A549 (cell line): ENCODE results near the gene BBS9. TPM values are rescaled to one million over a fixed set of nuclear protein-coding genes. Genes with fewer than 3 reads are reported as not detected.

Experiments used
- ATAC-seq, 2 experiments: fragments of 200-7000 bp in 1 of 2; fragments of >200 bp in 1 of 2; cut with Nextera tagmentation in 1 of 2; cut with Tn5 transposase in 1 of 2; 3 replicates each; pipeline versions ENCODE4 v1.8.0 to v1.9.1; 2018 to 2020; ENCODE audit warnings: mild to moderate bottlenecking in 1 of 2, moderate library complexity in 1 of 2
- CTCF ChIA-PET: fragments of 300-600 bp; sonication (Branson Sonifier 250); formaldehyde crosslinking; extraction: SDS; loops from one replicate; lab custom pipeline; 2021; ENCODE audit warnings: antibody characterized with exemption, inconsistent platforms; lab: Yijun Ruan, JAX
- POLR2A ChIA-PET: fragments of 350-600 bp; formaldehyde crosslinking; extraction: SDS; loops from one replicate; lab custom pipeline; 2021; ENCODE audit warnings: antibody characterized with exemption, inconsistent platforms; lab: Yijun Ruan, JAX
- DNase-seq, 2 experiments: peaks; one replicate each; pipeline versions ENCODE4 v3.0.0 to v3.0.0-alpha.2; 2011 to 2016; ENCODE audit warnings: low read depth in 1 of 2, low spot score in 1 of 2
- FAIRE-seq: peaks from 2 replicates; lab custom pipeline; 2011; peaks lifted over from hg19 to GRCh38; lab: Jason Lieb, UNC
- H3K27ac ChIP-seq, 2 experiments: fragments of >200 bp; sonication (Bioruptor Twin); formaldehyde crosslinking; 3 replicates each; pipeline ENCODE4 v1.5.1; 2016 to 2017
- H3K4me1 ChIP-seq: fragments of >200 bp; sonication (Bioruptor Twin); formaldehyde crosslinking; 3 replicates; pipeline ENCODE4 v1.6.1; 2016
- H3K4me2 ChIP-seq: fragments of >200 bp; sonication (Bioruptor Twin); formaldehyde crosslinking; 3 replicates; pipeline ENCODE4 v1.6.1; 2016
- H3K4me3 ChIP-seq: fragments of >200 bp; sonication (Bioruptor Twin); formaldehyde crosslinking; 3 replicates; pipeline ENCODE4 v1.5.1; 2016
- H3K9me3 ChIP-seq: fragments of >200 bp; sonication (Bioruptor Twin); formaldehyde crosslinking; 3 replicates; pipeline ENCODE4 v1.6.1; 2016
- BHLHE40 ChIP-seq: IDR thresholded peaks from 2 replicates; pipeline ENCODE4 v1.6.1; 2012; ENCODE audit warnings: low read depth, low read length, inconsistent platforms
- CEBPB ChIP-seq, 2 experiments: fragments of >200 bp in 1 of 2; sonication (Bioruptor Twin) in 1 of 2; formaldehyde crosslinking in 1 of 2; IDR thresholded peaks; 2 replicates each; pipeline ENCODE4 v1.6.1; 2012 to 2016
- CHD2 ChIP-seq: fragments of 150-350 bp; IDR thresholded peaks from 2 replicates; pipeline ENCODE4 v1.6.1; 2014; ENCODE audit warnings: low read length; ENCODE audit not compliant: partially characterized antibody
- CHD4 ChIP-seq: fragments of 200-600 bp; sonication (generic); IDR thresholded peaks from 2 replicates; pipeline ENCODE4 v1.6.1; 2016; ENCODE audit warnings: antibody characterized with exemption, mild to moderate bottlenecking, borderline replicate concordance
- EHMT2 ChIP-seq: fragments of 200-600 bp; sonication (generic); IDR thresholded peaks from 2 replicates; pipeline ENCODE4 v1.6.1; 2016; ENCODE audit warnings: antibody characterized with exemption, low read depth, mild to moderate bottlenecking, moderate library complexity
- ESRRA ChIP-seq: fragments of 150-350 bp; IDR thresholded peaks from 2 replicates; pipeline ENCODE4 v1.6.1; 2014; ENCODE audit warnings: mild to moderate bottlenecking, low read length, borderline replicate concordance
- HDAC2 ChIP-seq: fragments of 200-600 bp; sonication (generic); IDR thresholded peaks from 2 replicates; pipeline ENCODE4 v1.6.1; 2016
- HEYL ChIP-seq: fragments of 250-450 bp; sonication (Bioruptor Pico); IDR thresholded peaks from 2 replicates; pipeline ENCODE4 v1.8.0; 2021; ENCODE audit warnings: mild to moderate bottlenecking, moderate library complexity
- HOXB5 ChIP-seq: fragments of 250-450 bp; sonication (Bioruptor Pico); IDR thresholded peaks from 2 replicates; pipeline ENCODE4 v1.5.0; 2020; ENCODE audit warnings: mild to moderate bottlenecking, moderate library complexity
- JUNB ChIP-seq: fragments of >200 bp; sonication (Bioruptor Twin); formaldehyde crosslinking; IDR thresholded peaks from 2 replicates; pipeline ENCODE4 v1.6.1; 2016
- MAZ ChIP-seq: fragments of 150-350 bp; IDR thresholded peaks from 2 replicates; pipeline ENCODE4 v1.6.1; 2014; ENCODE audit warnings: antibody characterized with exemption, low read depth, low read length, borderline replicate concordance
- MYC ChIP-seq: IDR thresholded peaks from 2 replicates; pipeline ENCODE4 v1.6.1; 2012; ENCODE audit warnings: mild to moderate bottlenecking, inconsistent platforms, low read length, improper control_type of control experiment, borderline replicate concordance
- PHF8 ChIP-seq: fragments of 200-600 bp; sonication (generic); IDR thresholded peaks from 2 replicates; pipeline ENCODE4 v1.6.1; 2016; ENCODE audit warnings: low read depth, mild to moderate bottlenecking, antibody characterized with exemption, moderate library complexity, borderline replicate concordance
- RAD21 ChIP-seq, 2 experiments: fragments of >200 bp in 1 of 2; sonication (Bioruptor Twin) in 1 of 2; formaldehyde crosslinking in 1 of 2; IDR thresholded peaks in 1 of 2; conservative IDR thresholded peaks in 1 of 2; 2 replicates in 1 of 2; 3 replicates in 1 of 2; pipeline ENCODE4 v1.6.1; 2012 to 2018; ENCODE audit warnings: inconsistent platforms in 1 of 2
- RARB ChIP-seq: fragments of 250-450 bp; sonication (Bioruptor Pico); IDR thresholded peaks from 2 replicates; pipeline ENCODE4 v1.8.0; 2021; ENCODE audit warnings: mild to moderate bottlenecking, moderate library complexity
- RCOR1 ChIP-seq: fragments of 150-350 bp; IDR thresholded peaks from 2 replicates; pipeline ENCODE4 v1.6.1; 2014; ENCODE audit warnings: antibody characterized with exemption, low read length, low read depth
- RNF2 ChIP-seq: fragments of 200-600 bp; sonication (generic); IDR thresholded peaks from 2 replicates; pipeline ENCODE4 v1.6.1; 2016; ENCODE audit warnings: low read depth, mild to moderate bottlenecking, antibody characterized with exemption, moderate library complexity, borderline replicate concordance
- SREBF2 ChIP-seq: fragments of 450-650 bp; IDR thresholded peaks from 2 replicates; pipeline ENCODE4 v1.6.1; 2014; ENCODE audit warnings: mild to moderate bottlenecking, moderate library complexity
- ZFP36 ChIP-seq: fragments of 450-650 bp; IDR thresholded peaks from 2 replicates; pipeline ENCODE4 v1.6.1; 2014; ENCODE audit warnings: borderline replicate concordance; ENCODE audit not compliant: partially characterized antibody
- ZNF302 ChIP-seq: fragments of 250-450 bp; sonication (Bioruptor Pico); IDR thresholded peaks from 2 replicates; pipeline ENCODE4 v1.9.0; 2021; ENCODE audit warnings: inconsistent platforms, mild to moderate bottlenecking, moderate library complexity
- WGBS: methylation state at CpG from one replicate; pipeline ENCODE4 v1.1.6; 2017; ENCODE audit errors: missing lambda C conversion rate; 5-methylcytosine and 5-hydroxymethylcytosine counted together
- polyA plus RNA-seq, 4 experiments: library from polyadenylated mRNA; depleted of rRNA in 3 of 4; stranded (reverse); fragments of >200 nt; fragmentation: RNase III in 1 of 4; extraction: RNeasy Plus Mini Kit Qiagen cat#74134 plus additional on column Dnase treatment in 1 of 4; gene quantifications; 2 replicates in 3 of 4; 3 replicates in 1 of 4; pipeline ENCODE4 v1.2.3, GENCODE V29; 2011 to 2017
- TF ChIP-seq, protein P1 (sequence below): fragments of >200 bp; sonication (Bioruptor Twin); formaldehyde crosslinking; IDR thresholded peaks from 3 replicates; pipeline ENCODE4 v1.5.1; 2016
- TF ChIP-seq, protein P2 (sequence below): fragments of >200 bp; sonication (Bioruptor Twin); formaldehyde crosslinking; IDR thresholded peaks from 3 replicates; pipeline ENCODE4 v1.6.1; 2016

The BBS9 gene
- polyA plus RNA-seq, 2 of the 4 experiments (the other 2 are of a cell fraction), result 8.3 to 9.1 TPM

DNA sequence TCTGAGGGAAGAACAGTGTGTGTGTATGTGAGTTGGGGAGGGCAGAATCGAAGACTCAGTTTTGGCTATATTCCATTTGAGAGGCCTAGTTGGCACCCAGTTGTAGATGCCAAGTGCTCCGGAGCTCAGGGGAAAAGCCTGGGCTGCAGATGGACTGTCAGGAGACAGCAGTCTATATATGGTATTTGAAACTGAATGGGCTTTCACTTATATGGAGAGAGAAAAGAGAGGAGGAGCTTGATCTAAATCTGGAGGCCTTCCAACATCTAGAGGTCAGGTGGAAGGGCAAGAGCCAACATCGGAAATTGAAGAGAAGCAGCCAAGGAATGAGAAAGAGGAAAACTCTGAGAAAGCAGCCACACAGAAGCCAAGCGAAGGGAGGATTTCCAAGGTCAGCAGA, 425.2 kb downstream of the BBS9 start:
- CTCF ChIA-PET, result interaction anchor here (0.6 kb wide), 1 partner anchor 35 kb away, joined by 3 read pairs; no protein-coding TSS in a partner anchor

DNA sequence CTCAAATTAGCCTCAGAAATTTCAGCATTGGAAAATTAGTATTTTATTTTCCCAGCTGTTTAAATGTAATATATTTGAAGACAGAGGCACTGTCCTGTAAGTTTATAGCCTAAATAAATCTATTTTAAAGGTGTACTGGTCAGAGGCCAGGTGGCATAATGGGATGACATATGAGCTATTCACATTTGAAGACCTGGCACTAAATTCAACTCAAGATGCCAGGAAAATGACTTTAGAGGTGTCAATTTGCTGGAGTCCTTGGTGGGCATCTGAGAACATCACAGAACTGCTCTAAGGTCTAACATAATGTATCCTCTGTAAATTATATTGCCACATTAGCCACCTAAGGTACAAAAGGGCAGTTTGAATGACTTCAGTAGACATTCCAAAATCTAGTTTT, 427.1 kb downstream of the BBS9 start:
- no peak overlapping the region for H3K4me3 ChIP-seq
- DNase-seq (no peak), FAIRE-seq (no peak)
- CTCF ChIA-PET, result no interaction called here
- H3K4me1 ChIP-seq, result no peaks in the 10 kb centered on the region
- POLR2A ChIA-PET, result no interaction called here
- TF ChIP-seq MYC, result no peak
- no peak for TF ChIP-seq HOXB5 (CRISPR knock-in tag)
- no peak for TF ChIP-seq CHD2
- no peak for TF ChIP-seq PHF8
- no peak for TF ChIP-seq JUNB
- no peak for TF ChIP-seq RCOR1
- TF ChIP-seq MAZ, result no peak
- no peak for TF ChIP-seq EHMT2
- TF ChIP-seq ESRRA, result no peak
- no peak for TF ChIP-seq ZFP36
- TF ChIP-seq CEBPB (IDR thresholded peaks at IDR 0.05), result no peak
- TF ChIP-seq RARB, result no peak
- TF ChIP-seq, all 56 proteins: peak for 0
- H3K27ac ChIP-seq, result no peak overlapping the region
- H3K9me3 ChIP-seq, result no peaks in the 10 kb centered on the region
- ATAC-seq, result no peak
- H3K4me2 ChIP-seq, result no peak overlapping the region

More for the DNA sequence above, 425.2 kb downstream of the BBS9 start:
- POLR2A ChIA-PET, result no interaction called here
- no peaks in the 10 kb centered on the region for H3K4me1 ChIP-seq
- TF ChIP-seq ESRRA (no peak), RAD21 (conservative IDR thresholded peaks at IDR 0.05 in 1 of 2, IDR thresholded peaks at IDR 0.05 in 1 of 2) (no peak), CEBPB (IDR thresholded peaks at IDR 0.05) (no peak), HEYL (CRISPR knock-in tag) (no peak), HDAC2 (no peak), SREBF2 (no peak), RNF2 (no peak), CHD4 (no peak), ZNF302 (CRISPR knock-in tag) (no peak), BHLHE40 (no peak)
- TF ChIP-seq, protein P1, sequence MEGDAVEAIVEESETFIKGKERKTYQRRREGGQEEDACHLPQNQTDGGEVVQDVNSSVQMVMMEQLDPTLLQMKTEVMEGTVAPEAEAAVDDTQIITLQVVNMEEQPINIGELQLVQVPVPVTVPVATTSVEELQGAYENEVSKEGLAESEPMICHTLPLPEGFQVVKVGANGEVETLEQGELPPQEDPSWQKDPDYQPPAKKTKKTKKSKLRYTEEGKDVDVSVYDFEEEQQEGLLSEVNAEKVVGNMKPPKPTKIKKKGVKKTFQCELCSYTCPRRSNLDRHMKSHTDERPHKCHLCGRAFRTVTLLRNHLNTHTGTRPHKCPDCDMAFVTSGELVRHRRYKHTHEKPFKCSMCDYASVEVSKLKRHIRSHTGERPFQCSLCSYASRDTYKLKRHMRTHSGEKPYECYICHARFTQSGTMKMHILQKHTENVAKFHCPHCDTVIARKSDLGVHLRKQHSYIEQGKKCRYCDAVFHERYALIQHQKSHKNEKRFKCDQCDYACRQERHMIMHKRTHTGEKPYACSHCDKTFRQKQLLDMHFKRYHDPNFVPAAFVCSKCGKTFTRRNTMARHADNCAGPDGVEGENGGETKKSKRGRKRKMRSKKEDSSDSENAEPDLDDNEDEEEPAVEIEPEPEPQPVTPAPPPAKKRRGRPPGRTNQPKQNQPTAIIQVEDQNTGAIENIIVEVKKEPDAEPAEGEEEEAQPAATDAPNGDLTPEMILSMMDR, result no peak
- TF ChIP-seq, all 56 proteins: peak for 0
- Histone ChIP-seq H3K9me3 (no peaks in the 10 kb centered on the region), H3K4me3 (no peak overlapping the region), H3K4me2 (no peak overlapping the region), H3K27ac (no peak overlapping the region)
- WGBS, result 66% methylated on average over 4 of the region's 4 CpGs
- DNase-seq, result no peak
- ATAC-seq, result no peak
- FAIRE-seq, result no peak

DNA sequence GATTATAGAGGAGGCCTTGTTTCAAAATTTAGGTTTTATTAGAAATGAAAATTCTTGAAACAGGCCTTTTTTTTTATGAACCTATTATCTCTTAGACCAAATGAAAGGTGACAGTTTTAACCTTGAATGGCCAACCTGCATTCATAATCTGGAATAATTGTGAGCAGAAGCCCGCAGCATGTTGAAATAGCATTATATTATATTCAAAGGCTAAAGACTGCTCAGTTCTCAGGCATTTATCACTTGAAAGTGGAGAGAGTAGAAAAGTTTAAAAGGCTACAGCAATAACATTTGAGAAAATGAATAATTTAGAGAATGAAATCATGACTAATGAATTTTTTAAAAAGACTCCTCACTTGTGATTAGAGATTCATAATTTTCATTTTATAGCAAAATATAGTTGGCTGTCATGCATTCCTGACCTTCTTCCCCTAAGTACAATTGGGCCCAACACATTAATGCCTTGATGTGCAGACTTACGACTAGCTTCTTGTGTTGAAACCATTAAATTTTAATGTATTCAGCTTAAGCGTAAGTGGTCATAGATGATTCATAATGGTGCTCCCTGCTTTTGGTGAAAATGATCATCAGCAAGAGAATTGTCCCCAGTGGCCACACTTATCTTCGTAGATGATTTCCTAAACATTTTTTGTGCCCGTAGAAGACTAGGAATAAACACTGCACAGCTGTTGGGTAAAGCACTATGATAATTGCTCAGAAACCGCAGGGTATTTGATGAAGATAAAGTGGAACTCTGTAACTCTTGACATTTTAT, 429.4 kb downstream of the BBS9 start:
- WGBS, result 64% methylated on average over 6 of the region's 6 CpGs
- no peaks in the 10 kb centered on the region for H3K4me1 ChIP-seq
- H3K9me3 ChIP-seq, result no peaks in the 10 kb centered on the region
- no peak for FAIRE-seq
- TF ChIP-seq HDAC2 (no peak), RAD21 (conservative IDR thresholded peaks at IDR 0.05 in 1 of 2, IDR thresholded peaks at IDR 0.05 in 1 of 2) (no peak)
- TF ChIP-seq, protein P2, sequence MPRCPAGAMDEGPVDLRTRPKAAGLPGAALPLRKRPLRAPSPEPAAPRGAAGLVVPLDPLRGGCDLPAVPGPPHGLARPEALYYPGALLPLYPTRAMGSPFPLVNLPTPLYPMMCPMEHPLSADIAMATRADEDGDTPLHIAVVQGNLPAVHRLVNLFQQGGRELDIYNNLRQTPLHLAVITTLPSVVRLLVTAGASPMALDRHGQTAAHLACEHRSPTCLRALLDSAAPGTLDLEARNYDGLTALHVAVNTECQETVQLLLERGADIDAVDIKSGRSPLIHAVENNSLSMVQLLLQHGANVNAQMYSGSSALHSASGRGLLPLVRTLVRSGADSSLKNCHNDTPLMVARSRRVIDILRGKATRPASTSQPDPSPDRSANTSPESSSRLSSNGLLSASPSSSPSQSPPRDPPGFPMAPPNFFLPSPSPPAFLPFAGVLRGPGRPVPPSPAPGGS, result no peak
- POLR2A ChIA-PET, result no interaction called here
- no peak for ATAC-seq
- DNase-seq, result no peak
- H3K4me3 ChIP-seq, result no peak overlapping the region
- no peak overlapping the region for H3K27ac ChIP-seq
- no peak overlapping the region for H3K4me2 ChIP-seq
- CTCF ChIA-PET, result no interaction called here
